ENCODE data around the gene PIWIL4. TPM values are rescaled to one million over a fixed set of nuclear protein-coding genes. Genes with fewer than 3 reads are reported as not detected.

Gene PIWIL4
- total and polyA plus RNA-seq, 11 donors, result 0.33 to 2.4 (median 1.1) TPM

DNA sequence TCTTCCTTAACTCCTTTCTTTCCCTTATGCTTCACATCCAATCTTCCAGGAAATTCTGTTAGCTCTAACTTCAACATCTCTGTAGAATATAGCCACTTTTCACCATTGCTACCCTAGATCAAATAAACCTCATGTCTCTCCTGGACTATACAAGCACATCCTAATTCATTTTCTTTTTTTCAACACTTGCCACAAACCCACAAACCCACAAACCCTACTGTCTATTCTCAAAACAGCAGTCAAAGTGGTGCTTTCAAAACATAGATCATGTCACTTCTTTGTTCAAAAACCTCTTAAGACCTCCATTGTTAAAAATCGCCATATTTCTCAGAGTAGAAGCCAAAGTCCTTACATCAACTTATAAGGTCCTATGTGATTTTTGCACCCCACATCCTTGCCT lies 94.3 kb downstream of the PIWIL4 start:
- TF ChIP-seq, protein P1, sequence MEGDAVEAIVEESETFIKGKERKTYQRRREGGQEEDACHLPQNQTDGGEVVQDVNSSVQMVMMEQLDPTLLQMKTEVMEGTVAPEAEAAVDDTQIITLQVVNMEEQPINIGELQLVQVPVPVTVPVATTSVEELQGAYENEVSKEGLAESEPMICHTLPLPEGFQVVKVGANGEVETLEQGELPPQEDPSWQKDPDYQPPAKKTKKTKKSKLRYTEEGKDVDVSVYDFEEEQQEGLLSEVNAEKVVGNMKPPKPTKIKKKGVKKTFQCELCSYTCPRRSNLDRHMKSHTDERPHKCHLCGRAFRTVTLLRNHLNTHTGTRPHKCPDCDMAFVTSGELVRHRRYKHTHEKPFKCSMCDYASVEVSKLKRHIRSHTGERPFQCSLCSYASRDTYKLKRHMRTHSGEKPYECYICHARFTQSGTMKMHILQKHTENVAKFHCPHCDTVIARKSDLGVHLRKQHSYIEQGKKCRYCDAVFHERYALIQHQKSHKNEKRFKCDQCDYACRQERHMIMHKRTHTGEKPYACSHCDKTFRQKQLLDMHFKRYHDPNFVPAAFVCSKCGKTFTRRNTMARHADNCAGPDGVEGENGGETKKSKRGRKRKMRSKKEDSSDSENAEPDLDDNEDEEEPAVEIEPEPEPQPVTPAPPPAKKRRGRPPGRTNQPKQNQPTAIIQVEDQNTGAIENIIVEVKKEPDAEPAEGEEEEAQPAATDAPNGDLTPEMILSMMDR (IDR thresholded peaks at IDR 0.05), result no peak
- no peak for TF ChIP-seq POLR2A (IDR thresholded peaks at IDR 0.05)
- no peak for ATAC-seq
- intact Hi-C loops (cut with DNase I), result no loop called here
- no peak for DNase-seq
- H3K4me3 ChIP-seq, result no peak overlapping the region
- H3K4me1 ChIP-seq, result peaks cover 0 to 16% (median 0%) of the 10 kb centered on the region in 12 donors
- H3K27me3 ChIP-seq, result no peaks in the 10 kb centered on the region
- WGBS, 4 donors, result 86 to 96% (median 92%) methylated on average over 1 of the region's 1 CpG
- no peaks in the 10 kb centered on the region for H3K36me3 ChIP-seq
- no peak overlapping the region for H3K27ac ChIP-seq
- peaks cover 0 to 5% (median 0%) of the 10 kb centered on the region in 12 donors for H3K9me3 ChIP-seq

DNA sequence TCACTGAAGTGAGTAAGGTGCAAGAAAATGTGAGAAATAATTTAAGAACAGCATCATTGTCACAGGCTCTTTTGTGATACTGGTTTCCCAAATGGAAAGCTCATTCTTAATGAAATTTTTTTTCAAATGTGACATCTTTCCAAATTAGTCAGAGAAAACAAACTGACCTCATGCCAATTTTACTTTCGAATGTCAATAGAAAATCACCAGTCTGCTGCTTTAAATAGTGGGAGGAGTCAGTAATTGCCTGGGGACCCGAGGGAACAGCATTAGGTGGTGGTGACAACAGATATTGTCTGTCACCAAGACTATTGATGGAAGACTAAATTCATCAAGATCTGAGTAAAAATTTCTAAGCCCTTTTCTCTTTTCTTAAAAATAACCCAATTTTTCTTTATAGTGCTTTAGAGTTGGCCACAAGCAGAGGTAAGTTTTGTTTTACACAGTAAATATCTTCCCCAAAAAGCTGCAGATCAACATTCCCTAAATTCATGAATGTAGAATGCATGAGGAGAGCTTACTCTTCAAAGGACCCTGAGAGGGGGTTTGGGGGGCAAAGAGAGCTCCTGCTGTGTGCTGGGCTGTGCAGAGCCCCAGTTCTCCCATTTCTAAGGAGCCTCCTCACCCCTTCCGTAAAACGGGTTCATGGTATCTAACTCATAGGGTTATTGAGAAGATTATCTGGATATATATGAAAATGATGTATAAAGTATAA lies 95.1 kb downstream of the PIWIL4 start:
- Histone ChIP-seq H3K4me1 (peaks cover 0 to 16% (median 0%) of the 10 kb centered on the region in 12 donors), H3K36me3 (no peaks in the 10 kb centered on the region), H3K27ac (no peak overlapping the region), H3K27me3 (no peaks in the 10 kb centered on the region), H3K9me3 (peaks cover 0 to 5% (median 0%) of the 10 kb centered on the region in 12 donors), H3K4me3 (no peak overlapping the region)
- intact Hi-C loops (cut with DNase I), result no loop called here
- no peak for TF ChIP-seq POLR2A (IDR thresholded peaks at IDR 0.05)
- TF ChIP-seq, protein P1 (IDR thresholded peaks at IDR 0.05), result no peak
- DNase-seq (no peak), ATAC-seq (no peak)
- WGBS, 4 donors, result 64 to 73% (median 67%) methylated on average over 4 of the region's 4 CpGs

DNA sequence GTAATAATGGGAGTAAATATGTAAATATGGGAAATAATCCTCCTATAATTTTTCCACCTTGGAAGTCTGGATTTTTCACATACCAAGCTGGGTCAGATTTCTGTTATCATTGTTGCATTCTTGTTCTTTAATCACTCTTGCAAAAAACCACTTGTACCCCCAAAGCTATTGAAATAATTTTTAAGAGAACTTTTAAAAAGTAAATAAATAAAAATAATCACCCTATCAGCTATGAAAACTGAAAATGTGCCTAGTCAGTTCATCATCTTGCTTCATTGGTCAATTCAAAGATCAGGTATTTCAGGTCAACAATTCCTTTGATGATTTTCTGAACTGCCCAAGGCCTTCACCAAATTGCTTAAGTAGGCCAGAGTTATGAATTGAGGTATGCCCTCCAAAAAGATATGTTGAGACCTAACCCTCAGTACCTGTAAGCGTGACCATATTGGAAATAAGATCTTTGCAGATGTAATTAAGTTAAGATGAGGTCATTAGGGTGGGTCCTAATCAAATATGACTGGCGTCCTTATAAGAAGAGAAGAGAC lies 95.8 kb downstream of the PIWIL4 start:
- DNase-seq, result no peak
- WGBS, 4 donors, result 88 to 96% (median 94%) methylated on average over 2 of the region's 2 CpGs
- no peak overlapping the region for H3K27ac ChIP-seq
- intact Hi-C loops (cut with DNase I), result no loop called here
- peaks cover 0 to 10% (median 0%) of the 10 kb centered on the region in 12 donors for H3K4me1 ChIP-seq
- H3K27me3 ChIP-seq, result no peaks in the 10 kb centered on the region
- no peak overlapping the region for H3K4me3 ChIP-seq
- H3K9me3 ChIP-seq, result peaks cover 0 to 5% (median 0%) of the 10 kb centered on the region in 12 donors
- no peak for TF ChIP-seq POLR2A (IDR thresholded peaks at IDR 0.05)
- TF ChIP-seq, protein P1 (IDR thresholded peaks at IDR 0.05), result no peak
- H3K36me3 ChIP-seq, result no peaks in the 10 kb centered on the region
- no peak for ATAC-seq

DNA sequence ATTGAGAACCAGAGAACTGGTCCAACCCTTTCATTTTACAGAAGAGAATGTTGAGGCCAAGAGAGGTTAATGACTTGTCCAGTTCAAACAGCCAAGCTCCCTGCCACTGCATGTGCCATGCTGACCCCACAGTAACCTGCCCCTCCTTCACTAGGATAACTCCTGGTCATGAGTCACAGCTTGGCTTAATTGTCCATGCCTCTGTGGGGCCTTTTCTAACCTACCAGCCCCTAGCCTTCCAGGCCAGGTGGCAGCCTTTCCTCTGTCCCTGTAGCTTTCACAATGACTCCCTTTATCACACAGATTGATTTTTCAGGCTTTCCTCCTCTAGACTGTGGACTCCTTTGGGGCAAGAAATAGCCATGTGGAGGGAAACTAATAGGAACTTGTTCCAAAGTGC lies 97.2 kb downstream of the PIWIL4 start:
- ATAC-seq, result no peak
- intact Hi-C loops (cut with DNase I), result no loop called here
- H3K27me3 ChIP-seq, result no peaks in the 10 kb centered on the region

More for the DNA sequence above, 97.2 kb downstream of the PIWIL4 start:
- Histone ChIP-seq H3K9me3 (peaks cover 0 to 5% (median 0%) of the 10 kb centered on the region in 12 donors), H3K4me1 (no peaks in the 10 kb centered on the region), H3K27ac (no peak overlapping the region), H3K4me3 (no peak overlapping the region), H3K36me3 (no peaks in the 10 kb centered on the region)
- TF ChIP-seq, protein P1 (IDR thresholded peaks at IDR 0.05), result no peak
- TF ChIP-seq POLR2A (IDR thresholded peaks at IDR 0.05), result no peak
- DNase-seq, result no peak
